ENCODE measurements around the gene RPH3AL.

Gene RPH3AL

DNA sequence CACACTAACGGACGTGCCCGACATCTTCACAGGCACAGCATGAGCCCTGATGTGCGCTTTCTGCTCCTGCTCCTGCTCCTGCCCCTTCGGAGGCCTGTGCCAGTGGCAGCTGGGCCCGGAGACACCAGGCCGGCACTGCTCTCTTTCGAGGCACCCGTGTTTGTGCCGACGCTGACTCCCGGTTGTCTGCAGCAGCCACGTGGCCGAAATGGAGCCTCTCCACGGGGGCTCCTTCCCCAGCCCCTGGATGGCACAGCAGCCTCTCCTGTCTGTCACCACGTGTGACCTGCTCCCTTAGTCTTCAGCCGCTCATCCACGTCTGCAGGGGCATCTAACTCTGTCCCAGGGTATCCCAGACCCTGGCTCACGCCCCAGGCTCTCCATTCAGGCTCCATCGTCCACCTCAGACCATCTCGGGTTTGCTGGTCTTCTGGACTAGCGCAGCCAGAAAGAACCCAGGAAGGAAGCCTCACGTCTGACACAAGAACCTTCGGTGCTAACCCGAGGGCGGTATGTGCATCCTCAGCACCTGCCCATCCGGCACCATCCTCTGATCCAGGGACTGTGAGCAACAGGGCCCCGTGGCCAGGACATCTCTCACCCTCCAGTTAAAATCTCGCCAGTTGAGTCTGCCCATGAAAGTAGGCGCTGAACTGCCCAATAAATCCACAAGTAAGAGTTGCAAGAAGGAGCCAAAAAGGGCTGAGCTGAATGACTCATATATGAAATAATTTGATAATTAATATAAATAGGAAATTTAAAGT lies 4.2 kb upstream of the RPH3AL start:
- H3K4me3 ChIP-seq (ENCODE audit: low read depth, low read length) = no peak overlapping the region
- no peak for DNase-seq (ENCODE audit: low read depth)

GRCh38 chr17:354651-355556 lies 2.3 kb upstream of the RPH3AL start:
- no peak for DNase-seq (ENCODE audit: low read depth)
- H3K4me3 ChIP-seq (ENCODE audit: low read depth, low read length) = no peak overlapping the region

DNA sequence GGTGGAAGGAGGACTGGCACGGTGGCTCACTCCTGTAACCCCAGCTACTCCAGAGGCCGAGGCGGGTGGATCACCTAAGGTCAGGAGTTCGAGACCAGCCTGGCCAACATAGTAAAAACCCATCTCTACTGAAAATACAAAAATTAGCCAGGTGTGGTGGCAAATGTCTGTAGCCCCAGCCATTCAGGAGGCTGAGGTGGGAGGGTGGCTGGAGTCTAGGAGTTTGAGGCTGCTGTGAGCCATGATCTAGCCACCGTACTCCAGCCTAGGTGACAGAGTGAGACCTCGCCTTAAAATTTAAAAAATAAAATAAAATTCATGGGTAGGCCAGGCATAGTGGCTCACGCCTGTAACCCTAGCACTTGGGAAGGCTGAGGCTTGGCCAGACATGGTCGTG lies 1.2 kb upstream of the RPH3AL start:
- DNase-seq (ENCODE audit: low read depth) = no peak
- no peak overlapping the region for H3K4me3 ChIP-seq (ENCODE audit: low read depth, low read length)

DNA sequence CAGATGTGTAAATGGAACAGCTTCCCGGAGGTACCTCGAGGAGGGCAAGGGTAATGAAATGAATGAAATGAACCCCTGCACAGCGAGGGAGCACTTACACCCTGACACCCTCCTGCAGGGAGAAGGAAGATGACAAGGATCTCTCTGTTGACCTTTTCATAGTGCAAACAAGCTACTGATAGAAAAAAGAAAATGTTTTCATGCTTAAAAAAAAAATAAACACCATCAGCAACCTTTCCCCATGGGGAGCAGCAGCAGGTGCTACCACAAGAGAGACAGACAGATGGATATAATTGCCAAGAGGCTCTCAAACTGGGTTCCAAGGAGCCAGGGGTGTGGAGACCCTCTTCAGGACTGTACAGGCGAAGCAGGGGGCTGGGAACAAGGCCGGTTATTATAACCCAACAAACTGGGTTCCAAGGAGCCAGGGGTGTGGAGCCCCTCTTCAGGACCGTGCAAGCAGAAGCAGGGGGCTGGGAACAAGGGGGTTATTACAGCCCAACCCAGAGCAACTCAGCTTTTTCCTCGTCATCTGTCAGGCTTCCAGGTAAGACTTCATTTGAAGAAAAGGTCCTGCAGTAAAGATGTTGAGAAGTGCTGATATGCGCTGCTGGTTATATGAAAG lies 718 bp upstream of the RPH3AL start:
- H3K4me3 ChIP-seq (ENCODE audit: low read depth, low read length) = no peak overlapping the region
- no peak for DNase-seq (ENCODE audit: low read depth)

- DNase-seq (ENCODE audit: low read depth) = no peak
- H3K4me3 ChIP-seq (ENCODE audit: low read depth, low read length) = no peak overlapping the region
These were observed 659 bp downstream of the RPH3AL start for GRCh38 chr17:351875-352420.

- no peak overlapping the region for H3K4me3 ChIP-seq (ENCODE audit: low read depth, low read length)
- DNase-seq (ENCODE audit: low read depth) = no peak
These were observed 1.2 kb downstream of the RPH3AL start for GRCh38 chr17:351449-351738.

DNA sequence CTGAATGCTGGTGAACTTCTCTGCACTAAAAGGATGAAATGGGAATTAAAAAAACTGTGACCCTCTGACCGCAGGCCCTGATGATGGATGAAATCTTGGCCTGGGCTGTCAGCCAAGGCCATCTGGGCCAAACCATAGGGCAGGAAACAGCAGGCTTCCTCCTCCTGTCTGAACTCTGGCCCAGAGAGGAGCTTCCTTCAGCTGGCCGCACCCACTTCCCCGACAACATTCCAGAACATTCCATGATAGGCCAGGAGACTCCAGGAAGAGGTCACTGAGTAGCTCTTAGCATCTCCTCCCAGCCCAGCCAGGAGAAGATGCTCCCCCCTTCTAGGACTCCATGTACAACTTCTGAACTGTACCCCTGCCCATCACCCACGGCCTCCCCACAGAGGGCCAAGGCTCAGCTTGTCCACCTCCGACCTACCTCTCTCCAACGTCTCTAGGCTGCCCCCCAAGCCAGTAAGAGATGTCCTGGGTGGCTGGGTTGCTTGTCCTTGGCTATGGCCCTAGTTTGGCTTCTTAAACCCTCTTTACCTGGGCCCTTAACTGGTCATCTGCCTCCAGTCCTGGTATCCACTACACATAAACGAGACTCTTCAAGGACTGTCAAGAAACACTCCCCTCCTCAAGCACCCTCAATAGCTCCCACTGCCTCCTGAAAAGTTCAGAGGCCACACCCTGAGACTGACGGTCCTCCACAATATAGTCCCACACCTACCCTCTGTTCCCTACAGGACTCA lies 1.7 kb downstream of the RPH3AL start:
- H3K4me3 ChIP-seq (ENCODE audit: low read depth, low read length) = no peak overlapping the region
- no peak for DNase-seq (ENCODE audit: low read depth)

DNA sequence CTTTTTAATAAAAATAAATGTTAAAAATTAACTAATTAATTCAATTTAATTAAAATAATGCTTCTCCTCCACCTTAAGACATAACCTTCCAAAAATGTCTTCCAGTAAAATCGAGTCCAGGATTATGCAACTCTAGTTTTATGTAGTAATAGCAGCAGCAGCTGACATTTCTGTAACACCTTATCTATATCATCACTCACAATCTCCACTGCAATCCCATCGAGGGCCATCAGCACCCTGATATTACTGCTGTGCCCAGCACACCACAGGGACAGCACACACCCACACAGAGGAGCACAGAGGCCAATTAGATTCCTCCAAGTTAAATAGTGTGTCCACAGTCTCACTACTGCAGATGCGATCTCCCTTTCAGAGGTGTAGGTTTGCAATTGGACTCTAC lies 2.9 kb downstream of the RPH3AL start:
- no peak overlapping the region for H3K4me3 ChIP-seq (ENCODE audit: low read depth, low read length)
- DNase-seq (ENCODE audit: low read depth) = no peak

- no peak for DNase-seq (ENCODE audit: low read depth)
- H3K4me3 ChIP-seq (ENCODE audit: low read depth, low read length) = no peak overlapping the region
These were observed 3.7 kb downstream of the RPH3AL start for GRCh38 chr17:348692-349425.

DNA sequence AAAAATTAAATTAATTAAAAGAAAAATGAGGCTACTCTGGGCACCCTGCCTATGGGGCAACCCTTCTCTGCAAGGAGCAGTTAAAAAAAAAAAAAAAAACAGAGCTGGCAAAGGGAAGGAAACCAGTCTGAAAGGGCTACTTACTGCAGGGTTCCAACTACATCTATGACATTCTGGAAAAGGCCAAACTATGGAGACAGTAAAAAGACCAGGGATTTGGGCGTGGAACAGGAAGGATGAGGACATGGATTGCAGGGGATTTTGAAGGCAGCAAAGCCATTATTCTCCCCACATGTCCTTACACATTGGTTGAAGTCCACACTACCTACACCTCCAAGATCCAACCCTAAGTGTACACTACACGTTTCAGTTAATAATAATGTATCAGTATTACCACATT lies 4.6 kb downstream of the RPH3AL start:
- no peak overlapping the region for H3K4me3 ChIP-seq (ENCODE audit: low read depth, low read length)
- DNase-seq (ENCODE audit: low read depth) = no peak

- no peak for DNase-seq (ENCODE audit: low read depth)
- no peak overlapping the region for H3K4me3 ChIP-seq (ENCODE audit: low read depth, low read length)
These were observed 5.2 kb downstream of the RPH3AL start for GRCh38 chr17:347309-347899.

- no peak for DNase-seq (ENCODE audit: low read depth)
- no peak overlapping the region for H3K4me3 ChIP-seq (ENCODE audit: low read depth, low read length)
These were observed 6.4 kb downstream of the RPH3AL start for GRCh38 chr17:345992-346785.

- H3K4me3 ChIP-seq (ENCODE audit: low read depth, low read length) = no peak overlapping the region
- no peak for DNase-seq (ENCODE audit: low read depth)
These were observed 7.3 kb downstream of the RPH3AL start for GRCh38 chr17:345261-345660.

GRCh38 chr17:343875-344752 lies 8.5 kb downstream of the RPH3AL start:
- no peak overlapping the region for H3K4me3 ChIP-seq (ENCODE audit: low read depth, low read length)
- no peak for DNase-seq (ENCODE audit: low read depth)

DNA sequence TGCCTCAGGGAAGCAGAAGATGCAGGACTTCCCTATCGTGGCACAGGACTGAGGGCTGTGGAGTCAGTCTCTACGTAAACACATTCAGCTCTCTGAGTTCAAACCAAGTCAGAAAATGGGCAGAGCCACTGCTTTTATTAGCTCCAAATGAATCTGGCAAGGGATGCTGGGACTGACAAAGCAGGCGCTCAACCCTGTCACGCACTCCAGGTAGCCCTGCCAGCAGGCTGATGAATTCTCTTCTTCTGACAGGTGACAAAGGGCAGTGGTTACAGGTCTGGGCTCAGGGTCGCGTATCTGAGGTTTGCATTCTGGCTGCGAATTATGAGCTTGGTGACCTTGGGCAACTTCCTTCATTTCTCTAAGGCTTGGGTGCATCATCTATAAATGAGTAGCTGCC lies 9.4 kb downstream of the RPH3AL start:
- no peak for DNase-seq (ENCODE audit: low read depth)
- no peak overlapping the region for H3K4me3 ChIP-seq (ENCODE audit: low read depth, low read length)

DNA sequence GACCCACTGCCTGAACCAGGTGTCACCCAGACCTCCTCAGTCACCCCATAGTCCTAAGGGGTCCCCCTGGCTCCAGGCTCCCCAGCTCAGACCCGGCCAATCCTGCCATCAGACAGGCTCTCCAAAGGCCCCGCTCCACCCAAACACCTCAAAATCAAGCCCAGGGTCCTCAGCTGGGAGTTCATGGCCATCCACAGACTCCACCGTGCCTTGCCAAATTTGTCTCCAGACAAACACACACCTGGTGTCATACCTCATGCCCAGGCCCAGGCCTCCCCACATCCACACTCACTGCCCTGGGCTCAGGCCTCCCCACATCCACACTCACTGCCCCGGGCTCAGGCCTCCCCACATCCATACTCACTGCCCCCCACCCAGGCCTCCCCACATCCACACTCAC lies 12.5 kb downstream of the RPH3AL start:
- no peak overlapping the region for H3K4me3 ChIP-seq (ENCODE audit: low read depth, low read length)
- DNase-seq (ENCODE audit: low read depth) = no peak
